ENCODE data around the gene DYNC1H1. TPM values are rescaled to one million over a fixed set of nuclear protein-coding genes. Genes with fewer than 3 reads are reported as not detected.

Gene DYNC1H1
- total RNA-seq, 1 experiment from 2014 or later = 833 TPM

DNA sequence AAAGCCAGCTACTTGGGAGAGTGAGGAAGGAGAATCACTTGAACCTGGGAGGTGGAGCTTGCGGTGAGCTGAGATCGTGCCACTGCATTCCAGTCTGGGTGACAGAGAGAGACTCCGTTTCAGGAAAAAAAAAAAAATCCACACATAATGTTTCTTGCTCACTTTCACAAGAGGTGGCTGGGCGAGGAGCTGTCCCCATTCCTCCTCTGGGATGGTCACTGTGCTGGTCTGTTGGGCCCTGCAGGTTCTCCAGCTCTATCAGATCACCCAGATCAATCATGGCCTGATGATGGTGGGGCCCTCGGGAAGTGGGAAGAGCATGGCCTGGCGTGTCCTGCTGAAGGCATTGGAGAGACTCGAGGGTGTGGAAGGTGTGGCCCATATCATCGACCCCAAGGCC lies 47.3 kb downstream of the DYNC1H1 start:
- POLR2A ChIA-PET (ENCODE audit: low non-redundant PET) = no interaction called here
- CTCF ChIA-PET = no interaction called here
- no peak for DNase-seq (ENCODE audit: low spot score)
- intact Hi-C loops (cut with micrococcal nuclease; ENCODE audit: unreplicated experiment) = no loop called here
- Histone ChIP-seq H3K27me3 (replicated peaks; ENCODE audit: insufficient read depth, low read depth, low read length, poor library complexity) (no peaks in the 10 kb centered on the region), H3K9me3 (ENCODE audit: low read depth, low read length, poor library complexity, severe bottlenecking) (no peaks in the 10 kb centered on the region), H3K27ac (ENCODE audit: low read depth, low read length, poor library complexity, severe bottlenecking) (no peak overlapping the region), H3K36me3 (ENCODE audit: insufficient read depth, low read length, poor library complexity, severe bottlenecking) (peaks cover 100% of the 10 kb centered on the region), H3K4me3 (ENCODE audit: low read depth, low read length, poor library complexity, severe bottlenecking) (no peak overlapping the region), H3K4me1 (ENCODE audit: insufficient read depth, low read length, poor library complexity, severe bottlenecking) (no peaks in the 10 kb centered on the region)
- BruUV-seq (replicated peaks) = no TSS peak
- no peak for TF ChIP-seq EZH2 (IDR thresholded peaks at IDR 0.05; ENCODE audit: borderline replicate concordance, low read depth, low read length, poor library complexity, severe bottlenecking)
- TF ChIP-seq, protein P1, sequence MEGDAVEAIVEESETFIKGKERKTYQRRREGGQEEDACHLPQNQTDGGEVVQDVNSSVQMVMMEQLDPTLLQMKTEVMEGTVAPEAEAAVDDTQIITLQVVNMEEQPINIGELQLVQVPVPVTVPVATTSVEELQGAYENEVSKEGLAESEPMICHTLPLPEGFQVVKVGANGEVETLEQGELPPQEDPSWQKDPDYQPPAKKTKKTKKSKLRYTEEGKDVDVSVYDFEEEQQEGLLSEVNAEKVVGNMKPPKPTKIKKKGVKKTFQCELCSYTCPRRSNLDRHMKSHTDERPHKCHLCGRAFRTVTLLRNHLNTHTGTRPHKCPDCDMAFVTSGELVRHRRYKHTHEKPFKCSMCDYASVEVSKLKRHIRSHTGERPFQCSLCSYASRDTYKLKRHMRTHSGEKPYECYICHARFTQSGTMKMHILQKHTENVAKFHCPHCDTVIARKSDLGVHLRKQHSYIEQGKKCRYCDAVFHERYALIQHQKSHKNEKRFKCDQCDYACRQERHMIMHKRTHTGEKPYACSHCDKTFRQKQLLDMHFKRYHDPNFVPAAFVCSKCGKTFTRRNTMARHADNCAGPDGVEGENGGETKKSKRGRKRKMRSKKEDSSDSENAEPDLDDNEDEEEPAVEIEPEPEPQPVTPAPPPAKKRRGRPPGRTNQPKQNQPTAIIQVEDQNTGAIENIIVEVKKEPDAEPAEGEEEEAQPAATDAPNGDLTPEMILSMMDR (conservative IDR thresholded peaks at IDR 0.05; ENCODE audit: low read depth, low read length) = no peak

DNA sequence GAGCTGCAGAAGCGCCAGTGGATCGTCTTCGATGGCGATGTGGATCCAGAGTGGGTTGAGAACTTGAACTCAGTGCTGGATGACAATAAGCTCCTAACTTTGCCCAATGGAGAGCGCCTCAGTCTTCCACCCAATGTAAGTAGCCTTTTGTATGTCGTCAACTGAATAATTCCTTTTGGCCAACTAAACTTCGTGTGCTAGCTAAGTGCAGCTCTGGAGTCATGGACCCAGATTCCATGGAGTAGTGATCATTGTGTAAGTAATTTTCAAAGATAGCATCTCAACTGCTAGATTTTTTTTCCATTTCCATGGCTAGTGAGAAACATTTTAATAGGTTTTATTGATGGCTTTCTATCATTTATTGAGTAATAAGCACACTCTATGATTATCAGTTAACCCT lies 48.0 kb downstream of the DYNC1H1 start:
- peaks cover 100% of the 10 kb centered on the region for H3K36me3 ChIP-seq (ENCODE audit: insufficient read depth, low read length, poor library complexity, severe bottlenecking)
- no peaks in the 10 kb centered on the region for H3K4me1 ChIP-seq (ENCODE audit: insufficient read depth, low read length, poor library complexity, severe bottlenecking)
- no TSS peak for BruUV-seq (replicated peaks)
- no peak for TF ChIP-seq EZH2 (IDR thresholded peaks at IDR 0.05; ENCODE audit: borderline replicate concordance, low read depth, low read length, poor library complexity, severe bottlenecking)
- TF ChIP-seq, protein P1 (conservative IDR thresholded peaks at IDR 0.05; ENCODE audit: low read depth, low read length) = no peak
- DNase-seq (ENCODE audit: low spot score) = no peak
- intact Hi-C loops (cut with micrococcal nuclease; ENCODE audit: unreplicated experiment) = no loop called here
- H3K27ac ChIP-seq (ENCODE audit: low read depth, low read length, poor library complexity, severe bottlenecking) = no peak overlapping the region
- H3K27me3 ChIP-seq (replicated peaks; ENCODE audit: insufficient read depth, low read depth, low read length, poor library complexity) = no peaks in the 10 kb centered on the region
- ChIA-PET POLR2A (ENCODE audit: low non-redundant PET) (no interaction called here), CTCF (no interaction called here)
- no peaks in the 10 kb centered on the region for H3K9me3 ChIP-seq (ENCODE audit: low read depth, low read length, poor library complexity, severe bottlenecking)
- H3K4me3 ChIP-seq (ENCODE audit: low read depth, low read length, poor library complexity, severe bottlenecking) = no peak overlapping the region

DNA sequence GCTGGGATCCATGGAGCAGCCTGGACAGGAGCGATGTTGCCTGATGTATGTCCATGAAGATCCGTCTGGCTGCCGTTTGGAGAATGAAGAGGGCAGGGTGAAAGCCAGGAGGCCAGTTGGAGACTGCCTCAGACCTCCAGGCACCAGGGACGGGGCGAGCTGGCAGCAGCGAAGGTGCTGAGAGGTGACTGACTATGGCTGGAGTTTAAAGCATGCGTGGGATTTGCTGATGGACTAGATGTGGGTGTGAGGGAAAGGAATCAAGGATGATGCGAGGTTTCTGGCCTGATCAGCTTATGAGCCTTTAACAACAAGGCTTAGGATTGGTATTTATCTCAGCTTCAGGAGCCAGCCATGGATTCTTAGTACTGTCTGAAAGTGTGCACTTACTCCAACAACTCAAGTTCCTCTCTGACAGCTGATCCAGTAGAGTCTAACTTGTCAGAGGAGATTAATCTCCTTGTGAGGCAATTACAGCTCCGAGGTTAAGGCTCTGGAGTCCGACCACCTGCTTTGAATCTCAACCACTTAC lies 49.4 kb downstream of the DYNC1H1 start:
- no TSS peak for BruUV-seq (replicated peaks)
- H3K9me3 ChIP-seq (ENCODE audit: low read depth, low read length, poor library complexity, severe bottlenecking) = no peaks in the 10 kb centered on the region
- ChIA-PET POLR2A (ENCODE audit: low non-redundant PET) (no interaction called here), CTCF (no interaction called here)
- H3K4me1 ChIP-seq (ENCODE audit: insufficient read depth, low read length, poor library complexity, severe bottlenecking) = no peaks in the 10 kb centered on the region
- H3K4me3 ChIP-seq (ENCODE audit: low read depth, low read length, poor library complexity, severe bottlenecking) = no peak overlapping the region
- intact Hi-C loops (cut with micrococcal nuclease; ENCODE audit: unreplicated experiment) = no loop called here
- H3K36me3 ChIP-seq (ENCODE audit: insufficient read depth, low read length, poor library complexity, severe bottlenecking) = peaks cover 99% of the 10 kb centered on the region
- H3K27me3 ChIP-seq (replicated peaks; ENCODE audit: insufficient read depth, low read depth, low read length, poor library complexity) = no peaks in the 10 kb centered on the region
- DNase-seq (ENCODE audit: low spot score) = no peak
- H3K27ac ChIP-seq (ENCODE audit: low read depth, low read length, poor library complexity, severe bottlenecking) = no peak overlapping the region
- TF ChIP-seq, protein P1 (conservative IDR thresholded peaks at IDR 0.05; ENCODE audit: low read depth, low read length) = no peak
- no peak for TF ChIP-seq EZH2 (IDR thresholded peaks at IDR 0.05; ENCODE audit: borderline replicate concordance, low read depth, low read length, poor library complexity, severe bottlenecking)
